ENCODE results near the gene WDR45B.
"Not testable (repeated sequence)": the region's sequence is repeated elsewhere in the genome, so short reads cannot be mapped to it uniquely, and the experiment has no call there.

The WDR45B gene

GRCh38 chr17:82577300-82577699 is 70.9 kb downstream of the WDR45B start:
- DNase-seq, result no peak

GRCh38 chr17:82575581-82576221 is 72.5 kb downstream of the WDR45B start:
- not testable (repeated sequence) for DNase-seq

GRCh38 chr17:82574041-82574440 is 74.2 kb downstream of the WDR45B start:
- no peak for DNase-seq

DNA sequence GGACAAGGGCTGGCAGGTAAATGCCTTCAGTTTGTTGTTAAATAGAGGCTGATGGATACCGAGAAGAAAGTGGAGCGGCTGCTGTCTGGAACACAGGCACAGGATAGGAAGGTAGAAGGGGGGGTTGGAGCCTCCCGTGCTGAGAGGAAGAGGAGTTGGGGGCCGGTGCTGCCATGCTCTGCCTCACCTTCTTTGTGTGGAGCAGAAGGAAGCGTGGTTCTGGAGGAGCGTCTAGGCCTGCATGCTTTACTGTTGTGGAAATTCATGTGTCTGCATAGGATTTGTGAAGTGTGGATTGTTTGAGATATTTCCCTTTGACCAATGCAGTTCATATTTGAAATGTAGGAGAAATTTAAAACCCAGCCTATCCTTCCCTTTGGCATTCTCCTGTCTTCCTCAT is 76.4 kb downstream of the WDR45B start:
- no peak for DNase-seq

DNA sequence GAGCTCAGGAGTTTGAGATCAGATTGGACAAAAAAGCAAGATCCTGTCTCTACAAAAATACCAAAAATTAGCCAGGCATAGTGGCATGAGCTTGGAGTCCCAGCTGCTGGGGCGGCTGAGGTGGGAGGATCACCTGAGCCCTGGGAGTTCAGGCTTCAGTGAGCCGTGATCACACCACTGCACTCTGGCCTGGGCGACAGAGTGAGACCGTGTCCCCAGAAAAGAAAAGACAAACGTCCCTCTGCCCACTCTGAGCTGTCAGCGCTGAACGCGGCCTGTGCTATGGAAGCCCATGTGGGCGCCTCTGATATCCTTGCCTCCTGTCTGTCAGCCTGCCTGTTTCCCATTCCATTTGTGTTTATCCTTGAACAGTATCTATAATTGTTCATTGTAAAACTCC is 78.0 kb downstream of the WDR45B start:
- no peak for DNase-seq

DNA sequence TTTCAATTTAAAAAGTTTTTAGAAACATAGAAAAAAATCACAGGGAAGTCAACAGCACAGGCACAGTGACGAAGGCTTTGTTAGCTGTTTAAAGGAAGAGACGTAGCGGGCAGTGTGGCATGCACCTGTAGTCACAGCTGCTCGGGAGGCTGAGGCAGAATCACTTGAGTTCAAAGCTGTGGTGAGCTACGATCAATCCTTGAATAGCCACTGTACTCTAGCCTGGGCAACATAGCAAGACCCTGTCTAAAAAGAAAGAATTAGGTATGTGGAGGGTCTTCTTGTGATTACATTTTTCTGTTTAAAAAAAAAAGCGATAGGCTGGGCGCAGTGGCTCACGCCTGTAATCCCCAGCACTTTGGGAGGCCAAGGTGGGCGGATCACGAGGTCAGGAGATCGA is 78.6 kb downstream of the WDR45B start:
- DNase-seq, result no peak

DNA sequence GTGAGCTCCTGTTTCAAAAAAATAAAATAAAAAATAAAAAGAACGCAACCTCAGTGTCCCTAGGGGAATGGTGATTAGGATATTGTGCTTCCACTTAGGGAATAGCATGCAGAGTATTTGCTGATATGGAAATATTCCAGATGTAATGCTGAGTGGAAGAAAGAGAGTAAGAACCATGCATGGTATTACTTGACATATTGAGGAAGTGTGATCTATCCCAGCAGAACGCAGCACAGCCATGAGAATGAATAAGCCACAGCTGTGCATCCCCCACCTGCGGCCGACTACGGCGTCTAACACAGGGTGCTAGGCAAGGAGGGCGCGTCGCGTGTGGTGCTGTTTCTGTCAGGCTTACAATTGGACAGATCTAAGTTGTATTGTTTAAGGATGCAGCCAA is 79.2 kb downstream of the WDR45B start:
- no peak for DNase-seq

DNA sequence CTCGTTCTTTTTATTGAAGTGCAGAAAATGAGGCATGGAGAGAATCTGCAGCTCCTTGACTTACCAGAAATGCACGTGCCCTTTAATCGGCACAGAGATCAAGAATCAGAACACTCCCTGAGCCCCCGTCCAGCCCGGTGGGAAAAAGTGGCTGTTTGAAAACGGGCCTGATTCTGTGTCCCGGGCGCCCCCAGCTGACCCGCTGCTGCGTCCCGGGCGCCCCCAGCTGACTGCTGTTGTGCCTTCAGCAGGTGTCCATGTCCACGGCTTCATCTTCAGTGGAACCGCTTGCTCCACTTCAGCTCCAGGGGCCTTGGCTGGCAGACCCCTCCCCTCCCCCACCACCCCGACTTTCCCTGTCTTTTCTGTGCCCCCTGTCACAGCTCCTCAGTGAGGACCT is 81.0 kb downstream of the WDR45B start:
- no peak for DNase-seq

GRCh38 chr17:82566129-82566960 is 81.9 kb downstream of the WDR45B start:
- DNase-seq, result no peak

GRCh38 chr17:82565551-82565950 is 82.7 kb downstream of the WDR45B start:
- no peak for DNase-seq

Measured in kidney glomerular epithelial cell (primary cell).